ENCODE results near the gene RMI1.

GRCh38 chr9:84002344-84002743 lies 21.7 kb downstream of the RMI1 start:
- TF ChIP-seq, protein P1, sequence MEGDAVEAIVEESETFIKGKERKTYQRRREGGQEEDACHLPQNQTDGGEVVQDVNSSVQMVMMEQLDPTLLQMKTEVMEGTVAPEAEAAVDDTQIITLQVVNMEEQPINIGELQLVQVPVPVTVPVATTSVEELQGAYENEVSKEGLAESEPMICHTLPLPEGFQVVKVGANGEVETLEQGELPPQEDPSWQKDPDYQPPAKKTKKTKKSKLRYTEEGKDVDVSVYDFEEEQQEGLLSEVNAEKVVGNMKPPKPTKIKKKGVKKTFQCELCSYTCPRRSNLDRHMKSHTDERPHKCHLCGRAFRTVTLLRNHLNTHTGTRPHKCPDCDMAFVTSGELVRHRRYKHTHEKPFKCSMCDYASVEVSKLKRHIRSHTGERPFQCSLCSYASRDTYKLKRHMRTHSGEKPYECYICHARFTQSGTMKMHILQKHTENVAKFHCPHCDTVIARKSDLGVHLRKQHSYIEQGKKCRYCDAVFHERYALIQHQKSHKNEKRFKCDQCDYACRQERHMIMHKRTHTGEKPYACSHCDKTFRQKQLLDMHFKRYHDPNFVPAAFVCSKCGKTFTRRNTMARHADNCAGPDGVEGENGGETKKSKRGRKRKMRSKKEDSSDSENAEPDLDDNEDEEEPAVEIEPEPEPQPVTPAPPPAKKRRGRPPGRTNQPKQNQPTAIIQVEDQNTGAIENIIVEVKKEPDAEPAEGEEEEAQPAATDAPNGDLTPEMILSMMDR (IDR thresholded peaks at IDR 0.05; ENCODE audit: low read depth, low read length) = no peak
- TF ChIP-seq MYC (IDR thresholded peaks at IDR 0.05; ENCODE audit: low read depth, low read length) (no peak), POLR2A (IDR thresholded peaks at IDR 0.05; ENCODE audit: extremely low read depth, insufficient read length) (no peak)

All from NB4 (cell line).